ENCODE results near the gene CHRDL2. TPM values are rescaled to one million over a fixed set of nuclear protein-coding genes. Genes with fewer than 3 reads are reported as not detected.
A peak's percentile ranks its signal among the peaks of the same experiment; 100 is the strongest.

Gene CHRDL2
- total RNA-seq, 1 donor from 2014 or later, result not detected

- no peak for DNase-seq (ENCODE audit: low read depth)
- no peak overlapping the region for H3K4me3 ChIP-seq (ENCODE audit: low read depth, low read length)
- no peak for TF ChIP-seq CTCF (conservative IDR thresholded peaks at IDR 0.05; ENCODE audit: low read depth, low read length)
These were observed 28.0 kb downstream of the CHRDL2 start for GRCh38 chr11:74703211-74703610.

GRCh38 chr11:74702383-74703007 lies 28.7 kb downstream of the CHRDL2 start:
- H3K4me3 ChIP-seq (ENCODE audit: low read depth, low read length), result no peak overlapping the region
- no peak for DNase-seq (ENCODE audit: low read depth)
- peak; percentile 97 for TF ChIP-seq CTCF (conservative IDR thresholded peaks at IDR 0.05; ENCODE audit: low read depth, low read length)

GRCh38 chr11:74701351-74701750 lies 29.9 kb downstream of the CHRDL2 start:
- TF ChIP-seq CTCF (conservative IDR thresholded peaks at IDR 0.05; ENCODE audit: low read depth, low read length), result peak; percentile 26
- DNase-seq (ENCODE audit: low read depth), result no peak
- no peak overlapping the region for H3K4me3 ChIP-seq (ENCODE audit: low read depth, low read length)

- no peak for TF ChIP-seq CTCF (conservative IDR thresholded peaks at IDR 0.05; ENCODE audit: low read depth, low read length)
- no peak for DNase-seq (ENCODE audit: low read depth)
- no peak overlapping the region for H3K4me3 ChIP-seq (ENCODE audit: low read depth, low read length)
These were observed 31.4 kb downstream of the CHRDL2 start for GRCh38 chr11:74699615-74700396.

- no peak for TF ChIP-seq CTCF (conservative IDR thresholded peaks at IDR 0.05; ENCODE audit: low read depth, low read length)
- no peak overlapping the region for H3K4me3 ChIP-seq (ENCODE audit: low read depth, low read length)
- no peak for DNase-seq (ENCODE audit: low read depth)
These were observed 33.5 kb downstream of the CHRDL2 start for GRCh38 chr11:74697722-74698121.

GRCh38 chr11:74696939-74697675 lies 34.1 kb downstream of the CHRDL2 start:
- peak; percentile 37 for DNase-seq (ENCODE audit: low read depth)
- no peak for TF ChIP-seq CTCF (conservative IDR thresholded peaks at IDR 0.05; ENCODE audit: low read depth, low read length)
- no peak overlapping the region for H3K4me3 ChIP-seq (ENCODE audit: low read depth, low read length)

Data from epithelial cell of proximal tubule (primary cell).